ENCODE data around the gene TTC3.

GRCh38 chr21:37047079-37047478 lies 26.0 kb upstream of the TTC3 start:
- no peak for TF ChIP-seq EZH2 (IDR thresholded peaks at IDR 0.05)
- TF ChIP-seq POLR2AphosphoS5 (IDR thresholded peaks at IDR 0.05; ENCODE audit: borderline replicate concordance, low read depth, low read length): no peak
- TF ChIP-seq FOXP2 (optimal IDR thresholded peaks at IDR 0.05; ENCODE audit: control extremely low read depth, extremely low read length, insufficient read depth): no peak
